K562 (cell line): Measurements from ENCODE around the gene ZFAND3. TPM values are rescaled to one million over a fixed set of nuclear protein-coding genes. Genes with fewer than 3 reads are reported as not detected.
"Not testable (repeated sequence)": the region's sequence is repeated elsewhere in the genome, so short reads cannot be mapped to it uniquely, and the experiment has no call there.

Experiments used
- ATAC-seq: fragments of 200-7000 bp; cut with Tn5 transposase; 3 replicates; pipeline ENCODE4 v1.9.1; 2020; ENCODE audit warnings: moderate library complexity
- BruUV-seq: library from RNA; stranded (reverse); fragments of 400-500 nt; replicated peaks from 2 replicates; lab custom pipeline; 2021; lab: Mats Ljungman, UMichigan
- CTCF ChIA-PET: fragments of 300-600 bp; formaldehyde crosslinking; extraction: SDS; loops from one replicate; lab custom pipeline; 2021; ENCODE audit warnings: low intra/inter-chr PET ratio; lab: Yijun Ruan, JAX
- POLR2A ChIA-PET: fragments of 300-600, 350-650 bp; sonication (Branson Sonifier 250); formaldehyde crosslinking; extraction: SDS; loops from one replicate; lab custom pipeline; 2021; ENCODE audit warnings: antibody characterized with exemption, inconsistent platforms; lab: Yijun Ruan, JAX
- DNase-seq, 4 experiments: peaks; one replicate each; pipeline versions ENCODE4 v3.0.0 to v3.0.0-alpha.2; 2011 to 2018; ENCODE audit warnings: low spot score in 3 of 4, mixed read lengths in 3 of 4; ENCODE audit errors: extremely low read depth in 1 of 4
- FAIRE-seq: peaks from 2 replicates; lab custom pipeline; 2011; peaks lifted over from hg19 to GRCh38; lab: Jason Lieb, UNC
- H2AFZ ChIP-seq: 2 replicates; pipeline ENCODE4 v1.6.0; 2011; ENCODE audit warnings: low read depth, low read length, control low read depth, inconsistent platforms
- H3K27ac ChIP-seq: fragments of 200-600 bp; 3 replicates; pipeline ENCODE4 v1.8.0; 2011; ENCODE audit warnings: low read depth, mild to moderate bottlenecking, control low read depth, inconsistent platforms, low read length, moderate library complexity, mixed read lengths; ENCODE audit errors: extremely low read depth
- H3K27me3 ChIP-seq, 2 experiments: fragments of 300-600 bp in 1 of 2; 2 replicates in 1 of 2; 3 replicates in 1 of 2; pipeline versions ENCODE4 v1.6.0 to v1.8.0; 2011; ENCODE audit warnings: inconsistent platforms in 2 of 2, low read length in 2 of 2, mild to moderate bottlenecking in 1 of 2, mixed read lengths in 1 of 2, moderate library complexity in 1 of 2; ENCODE audit not compliant: control insufficient read depth in 2 of 2, insufficient read depth in 2 of 2
- H3K36me3 ChIP-seq: fragments of 300-600 bp; 3 replicates; pipeline ENCODE4 v1.8.0; 2011; ENCODE audit warnings: mild to moderate bottlenecking, low read length, inconsistent platforms; ENCODE audit not compliant: control insufficient read depth, insufficient read depth
- H3K4me1 ChIP-seq, 2 experiments: fragments of 200-600 bp in 1 of 2; replicated peaks in 1 of 2; 2 replicates in 1 of 2; 3 replicates in 1 of 2; pipeline versions ENCODE4 v1.5.1 to v1.8.0; 2011; ENCODE audit warnings: inconsistent platforms in 2 of 2, low read length in 2 of 2, mild to moderate bottlenecking in 1 of 2, mixed read lengths in 1 of 2, moderate library complexity in 1 of 2; ENCODE audit not compliant: control insufficient read depth in 2 of 2, insufficient read depth in 2 of 2
- H3K4me2 ChIP-seq: 2 replicates; pipeline ENCODE4 v1.6.1; 2011; ENCODE audit warnings: low read length, control low read depth, inconsistent platforms, mixed read lengths; ENCODE audit not compliant: insufficient read depth
- H3K4me3 ChIP-seq: fragments of 200-600 bp; sonication (generic), shearing (Covaris generic); 2 replicates; pipeline ENCODE4 v1.5.1; 2016; ENCODE audit warnings: control low read depth, inconsistent platforms
- H3K79me2 ChIP-seq: fragments of 200-600 bp; 3 replicates; pipeline ENCODE4 v1.8.0; 2011; ENCODE audit warnings: low read length, inconsistent platforms; ENCODE audit not compliant: control insufficient read depth, insufficient read depth
- H3K9ac ChIP-seq, 2 experiments: 2 replicates each; pipeline versions ENCODE4 v1.6.0 to v1.6.1; 2011; ENCODE audit warnings: low read depth in 2 of 2, low read length in 2 of 2, control low read depth in 1 of 2, inconsistent platforms in 1 of 2, mild to moderate bottlenecking in 1 of 2, mixed read lengths in 1 of 2; ENCODE audit not compliant: insufficient read depth in 1 of 2
- H3K9me1 ChIP-seq: one replicate; pipeline ENCODE4 v1.6.0; 2011; ENCODE audit warnings: inconsistent platforms, mild to moderate bottlenecking, low read length, moderate library complexity; ENCODE audit not compliant: control insufficient read depth, insufficient read depth
- H3K9me3 ChIP-seq: replicated peaks from 2 replicates; pipeline ENCODE4 v1.5.1; 2011; ENCODE audit warnings: low read depth, low read length, inconsistent platforms; ENCODE audit not compliant: control insufficient read depth, insufficient read depth
- H4K20me1 ChIP-seq: replicated peaks from 2 replicates; pipeline ENCODE4 v1.6.1; 2011; ENCODE audit warnings: low read length, inconsistent platforms, mixed read lengths; ENCODE audit not compliant: control insufficient read depth, insufficient read depth
- ATF7 ChIP-seq: fragments of 450-650 bp; IDR thresholded peaks from 2 replicates; pipeline ENCODE4 v1.7.1; 2014; ENCODE audit warnings: mild to moderate bottlenecking, moderate library complexity
- CBFA2T3 ChIP-seq: fragments of 450-650 bp; IDR thresholded peaks from 2 replicates; pipeline ENCODE4 v1.6.1; 2017
- EGR1 ChIP-seq: fragments of 450-650 bp; conservative IDR thresholded peaks from 2 replicates; pipeline ENCODE4 v1.6.1; 2017; ENCODE audit warnings: mild to moderate bottlenecking
- FOS ChIP-seq: IDR thresholded peaks from 3 replicates; pipeline ENCODE4 v1.6.1; 2011; ENCODE audit not compliant: insufficient read length; ENCODE audit errors: extremely low read depth
- RFX7 ChIP-seq: fragments of 250-450 bp; sonication (Bioruptor Pico); IDR thresholded peaks from 2 replicates; pipeline ENCODE4 v1.5.1; 2021; ENCODE audit warnings: mild to moderate bottlenecking
- ZNF668 ChIP-seq: fragments of 250-450 bp; sonication (Bioruptor Pico); IDR thresholded peaks from 2 replicates; pipeline ENCODE4 v1.8.0; 2022; ENCODE audit warnings: mild to moderate bottlenecking, inconsistent platforms
- WGBS: fragments of 100-300 bp; shearing (Covaris generic); methylation state at CpG from one replicate; pipeline ENCODE4 v1.1.6; 2016; ENCODE audit warnings: low coverage, mixed read lengths; ENCODE audit not compliant: insufficient coverage; ENCODE audit errors: missing lambda C conversion rate; 5-methylcytosine and 5-hydroxymethylcytosine counted together
- in situ Hi-C: fragments of 300-500 bp; cut with MboI; formaldehyde crosslinking; loops from 4 replicates; pipeline ENCODE4 v1.15.0; 2018; ENCODE audit warnings: inconsistent platforms, mixed read lengths
- intact Hi-C: fragments of 100-400 bp; cut with micrococcal nuclease; formaldehyde crosslinking; loops from 2 replicates; pipeline ENCODE4 v1.14.2; 2022
- polyA plus RNA-seq, 8 experiments: library from polyadenylated mRNA; depleted of rRNA in 4 of 8; stranded (reverse) in 5 of 8; unstranded in 3 of 8; fragments of >200 nt; fragmentation: Nextera tagmentation in 2 of 8; fragmentation: Illumina TruSeq in 1 of 8; extraction: Ambion mirVana in 2 of 8; extraction: Trizol in 1 of 8; gene quantifications; 2 replicates each; pipeline versions ENCODE4 v1.2.1 to v1.2.3, GENCODE V29; 2011 to 2014; ENCODE audit warnings: inconsistent platforms in 1 of 8, missing spikeins in 1 of 8
- total RNA-seq, 7 experiments: library from RNA; depleted of rRNA in 6 of 7; stranded (reverse); fragments of >200 nt in 6 of 7; fragmentation: Illumina TruSeq in 2 of 7; extraction: Trizol in 2 of 7; gene quantifications; 2 replicates each; pipeline versions ENCODE4 v1.2.1 to v1.2.3, GENCODE V29; 2011 to 2021; ENCODE audit warnings: low replicate concordance in 1 of 7

ZFAND3 gene
- total and polyA plus RNA-seq, 9 of the 15 experiments (the other 6 are each of a cell fraction or from before 2014, with no cell fraction given), result 0.81 to 26.6 (median 11.8) TPM

- H3K9me3 ChIP-seq, result no peaks in the 10 kb centered on the region
- no peaks in the 10 kb centered on the region for H4K20me1 ChIP-seq
- no peaks in the 10 kb centered on the region; the same call in 2 of the 3 replicates for H3K79me2 ChIP-seq
- intact Hi-C loops, result no loop called here
- no peaks in the 10 kb centered on the region for H3K36me3 ChIP-seq
- ChIA-PET POLR2A (no interaction called here), CTCF (no interaction called here)
- no peak for ATAC-seq
- H3K4me3 ChIP-seq, result no peak overlapping the region
- peaks cover 0 to under 1% of the 10 kb centered on the region in 2 experiments; a peak in 1 of 5 replicates for H3K4me1 ChIP-seq
- H3K9me1 ChIP-seq, result no peaks in the 10 kb centered on the region
- in situ Hi-C loops, result no loop called here
- H3K9ac ChIP-seq, result no peak overlapping the region
- 68% methylated on average over 4 of the region's 4 CpGs for WGBS
- H3K27me3 ChIP-seq, result no peaks in the 10 kb centered on the region
- no peak for TF ChIP-seq ZNF668
- no peak for TF ChIP-seq FOS
- TF ChIP-seq RFX7 (CRISPR knock-in tag), result no peak
- TF ChIP-seq ATF7, result no peak
- TF ChIP-seq, all 486 proteins: peak for 0
- no peak overlapping the region for H3K27ac ChIP-seq
- BruUV-seq, result no TSS peak
- no peak overlapping the region for H3K4me2 ChIP-seq
- no peak for FAIRE-seq
- no peak overlapping the region for H2AFZ ChIP-seq
- no peak for DNase-seq
Observed at GRCh38 chr6:38047562-38047961, 228.0 kb downstream of the ZFAND3 start.

GRCh38 chr6:38049861-38050397, 230.4 kb downstream of the ZFAND3 start:
- H3K4me3 ChIP-seq, H4K20me1 ChIP-seq, H3K27ac ChIP-seq, intact Hi-C loops, ATAC-seq, H3K4me2 ChIP-seq, H3K9ac ChIP-seq, H3K27me3 ChIP-seq, BruUV-seq, H3K9me1 ChIP-seq, POLR2A ChIA-PET, H3K9me3 ChIP-seq, CTCF ChIA-PET, H3K4me1 ChIP-seq, in situ Hi-C loops, DNase-seq, H3K36me3 ChIP-seq, H3K79me2 ChIP-seq, FAIRE-seq, H2AFZ ChIP-seq: not testable (repeated sequence)
- 29% methylated on average over 8 of the region's 9 CpGs for WGBS
- TF ChIP-seq CBFA2T3 (peak; percentile 16; the same call in 1 of the 2 replicates), EGR1 (peak; percentile 36; the same call in 1 of the 2 replicates)
